Natural killer cell (primary cell): Measurements from ENCODE around the gene BCL7A. TPM values are rescaled to one million over a fixed set of nuclear protein-coding genes. Genes with fewer than 3 reads are reported as not detected.

ENCODE experiments used
- ATAC-seq, 3 donors: fragments of 150-1000 bp in 2 of 3; fragments of 200-7000 bp in 1 of 3; cut with Tn5 transposase; 1 replicate in 1 of 3; 2 replicates in 2 of 3; pipeline ENCODE4 v1.10.0; 2021; ENCODE audit warnings: mild to moderate bottlenecking in 2 of 3, moderate library complexity in 2 of 3
- DNase-seq, 2 donors: peaks; one replicate each; pipeline versions ENCODE4 v3.0.0 to v3.0.0-alpha.2; 2013 to 2021; ENCODE audit warnings: mixed read lengths in 1 of 2
- H3K27ac ChIP-seq: one replicate; pipeline ENCODE4 v1.5.1; 2013; ENCODE audit warnings: mild to moderate bottlenecking, low read length
- H3K27me3 ChIP-seq: one replicate; pipeline ENCODE4 v1.6.1; 2013; ENCODE audit warnings: low read length; ENCODE audit not compliant: control insufficient read depth, insufficient read depth
- H3K36me3 ChIP-seq: one replicate; pipeline ENCODE4 v1.6.1; 2013; ENCODE audit warnings: low read length; ENCODE audit not compliant: control insufficient read depth, insufficient read depth
- H3K4me1 ChIP-seq: one replicate; pipeline ENCODE4 v1.6.1; 2013; ENCODE audit warnings: low read length; ENCODE audit not compliant: control insufficient read depth, insufficient read depth
- H3K4me3 ChIP-seq: one replicate; pipeline ENCODE4 v1.5.1; 2013; ENCODE audit warnings: low read length
- H3K9me3 ChIP-seq: one replicate; pipeline ENCODE4 v1.6.1; 2013; ENCODE audit warnings: low read length; ENCODE audit not compliant: control insufficient read depth, insufficient read depth
- H3K27ac Mint-ChIP-seq, 2 donors: one replicate each; pipeline ENCODE4 v1.8.0; 2022; ENCODE audit warnings: mild to moderate bottlenecking in 2 of 2, mixed read lengths in 2 of 2, moderate library complexity in 1 of 2
- H3K27me3 Mint-ChIP-seq, 2 donors: one replicate each; pipeline ENCODE4 v1.8.0; 2022; ENCODE audit warnings: low read depth in 2 of 2, mixed read lengths in 2 of 2
- H3K36me3 Mint-ChIP-seq: one replicate; pipeline ENCODE4 v1.8.0; 2022; ENCODE audit warnings: mixed read lengths
- H3K4me1 Mint-ChIP-seq, 2 donors: one replicate each; pipeline ENCODE4 v1.8.0; 2022; ENCODE audit warnings: mixed read lengths in 2 of 2
- H3K4me3 Mint-ChIP-seq: one replicate; pipeline ENCODE4 v1.8.0; 2022; ENCODE audit warnings: mild to moderate bottlenecking, moderate library complexity, mixed read lengths
- H3K9me3 Mint-ChIP-seq, 2 donors: one replicate each; pipeline ENCODE4 v1.8.0; 2022; ENCODE audit warnings: mixed read lengths in 2 of 2
- WGBS: methylation state at CpG from one replicate; pipeline ENCODE4 v1.1.7; 2013; ENCODE audit warnings: missing lambda C conversion rate; ENCODE audit not compliant: insufficient coverage; 5-methylcytosine and 5-hydroxymethylcytosine counted together
- intact Hi-C: fragments of 100-400 bp; cut with micrococcal nuclease; formaldehyde crosslinking; loops from one replicate; pipeline ENCODE4 v1.14.2; 2022
- total RNA-seq, 4 donors: library from RNA; stranded (reverse); fragments of 120-200 nt in 1 of 4; gene quantifications; one replicate each; pipeline versions ENCODE4 v1.2.3 to v1.2.4, GENCODE V29; 2013 to 2022
- TF ChIP-seq, protein P1 (sequence below): fragments of 200-600 bp; IDR thresholded peaks from one replicate; pipeline ENCODE4 v1.8.0; 2022; ENCODE audit warnings: antibody characterized with exemption

Gene BCL7A
- total RNA-seq, 3 donors from 2014 or later (not counting 1 experiment from before 2014, with no cell fraction given), result 0.85 to 1.1 (median 0.96) TPM

GRCh38 chr12:122094735-122095631 is 73.3 kb downstream of the BCL7A start:
- intact Hi-C loops, result no loop called here
- Histone ChIP-seq H3K4me1 (peaks cover 57% of the 10 kb centered on the region), H3K36me3 (no peaks in the 10 kb centered on the region), H3K9me3 (no peaks in the 10 kb centered on the region), H3K27ac (no peak overlapping the region), H3K27me3 (no peaks in the 10 kb centered on the region), H3K4me3 (no peak overlapping the region)
- Mint-ChIP-seq H3K9me3 (no peaks in the 10 kb centered on the region), H3K4me1 (peaks cover 32 to 42% of the 10 kb centered on the region in 2 donors), H3K27me3 (no peaks in the 10 kb centered on the region), H3K36me3 (no peaks in the 10 kb centered on the region), H3K4me3 (no peak overlapping the region), H3K27ac (no peak overlapping the region)
- DNase-seq (peak in 1 of 2 donors; percentile 43), ATAC-seq (peak; percentile 23 to 28 (median 24))
- 78% methylated on average over 10 of the region's 10 CpGs for WGBS
- TF ChIP-seq, protein P1, sequence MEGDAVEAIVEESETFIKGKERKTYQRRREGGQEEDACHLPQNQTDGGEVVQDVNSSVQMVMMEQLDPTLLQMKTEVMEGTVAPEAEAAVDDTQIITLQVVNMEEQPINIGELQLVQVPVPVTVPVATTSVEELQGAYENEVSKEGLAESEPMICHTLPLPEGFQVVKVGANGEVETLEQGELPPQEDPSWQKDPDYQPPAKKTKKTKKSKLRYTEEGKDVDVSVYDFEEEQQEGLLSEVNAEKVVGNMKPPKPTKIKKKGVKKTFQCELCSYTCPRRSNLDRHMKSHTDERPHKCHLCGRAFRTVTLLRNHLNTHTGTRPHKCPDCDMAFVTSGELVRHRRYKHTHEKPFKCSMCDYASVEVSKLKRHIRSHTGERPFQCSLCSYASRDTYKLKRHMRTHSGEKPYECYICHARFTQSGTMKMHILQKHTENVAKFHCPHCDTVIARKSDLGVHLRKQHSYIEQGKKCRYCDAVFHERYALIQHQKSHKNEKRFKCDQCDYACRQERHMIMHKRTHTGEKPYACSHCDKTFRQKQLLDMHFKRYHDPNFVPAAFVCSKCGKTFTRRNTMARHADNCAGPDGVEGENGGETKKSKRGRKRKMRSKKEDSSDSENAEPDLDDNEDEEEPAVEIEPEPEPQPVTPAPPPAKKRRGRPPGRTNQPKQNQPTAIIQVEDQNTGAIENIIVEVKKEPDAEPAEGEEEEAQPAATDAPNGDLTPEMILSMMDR, result no peak

DNA sequence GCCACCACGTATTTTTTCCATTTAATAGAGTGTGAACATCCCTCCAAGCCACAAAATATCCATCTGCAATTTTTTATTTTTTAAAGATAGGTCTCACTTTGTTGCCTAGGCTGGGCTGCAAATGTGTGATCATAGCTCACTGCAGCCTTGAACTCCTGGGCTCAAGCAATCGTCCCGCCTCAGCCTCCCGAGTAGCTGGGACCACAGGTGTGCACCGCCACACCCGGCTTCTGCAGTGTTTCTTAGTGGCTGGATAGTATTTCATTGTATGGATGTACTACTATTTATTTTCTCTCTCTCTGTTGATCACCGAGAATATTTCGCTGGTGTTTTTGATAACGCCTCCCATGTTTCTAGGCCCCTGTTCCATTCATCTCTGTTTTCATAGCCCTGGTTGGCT is 74.3 kb downstream of the BCL7A start:
- H3K9me3 Mint-ChIP-seq, result no peaks in the 10 kb centered on the region
- peaks cover 42 to 45% of the 10 kb centered on the region in 2 donors for H3K4me1 Mint-ChIP-seq
- no peak overlapping the region for H3K4me3 Mint-ChIP-seq
- TF ChIP-seq, protein P1, result no peak
- 85% methylated on average over 9 of the region's 9 CpGs for WGBS
- Histone ChIP-seq H3K9me3 (no peaks in the 10 kb centered on the region), H3K4me3 (no peak overlapping the region), H3K27me3 (no peaks in the 10 kb centered on the region), H3K36me3 (no peaks in the 10 kb centered on the region), H3K27ac (no peak overlapping the region), H3K4me1 (peaks cover 57% of the 10 kb centered on the region)
- no peaks in the 10 kb centered on the region for H3K36me3 Mint-ChIP-seq
- ATAC-seq (no peak), DNase-seq (no peak)
- intact Hi-C loops, result no loop called here
- no peaks in the 10 kb centered on the region for H3K27me3 Mint-ChIP-seq
- peak overlapping the region; percentile 8 to 36 for H3K27ac Mint-ChIP-seq

- intact Hi-C loops, result no loop called here
- peaks cover 57% of the 10 kb centered on the region for H3K4me1 ChIP-seq
- H3K9me3 Mint-ChIP-seq, result no peaks in the 10 kb centered on the region
- no peaks in the 10 kb centered on the region for H3K27me3 ChIP-seq
- TF ChIP-seq, protein P1, result no peak
- no peak overlapping the region for H3K27ac ChIP-seq
- peak overlapping the region; percentile 8 to 36 for H3K27ac Mint-ChIP-seq
- peaks cover 45 to 49% of the 10 kb centered on the region in 2 donors for H3K4me1 Mint-ChIP-seq
- H3K4me3 Mint-ChIP-seq, result no peak overlapping the region
- H3K9me3 ChIP-seq, result no peaks in the 10 kb centered on the region
- DNase-seq, result no peak
- no peak overlapping the region for H3K4me3 ChIP-seq
- H3K36me3 ChIP-seq, result no peaks in the 10 kb centered on the region
- H3K27me3 Mint-ChIP-seq, result no peaks in the 10 kb centered on the region
- H3K36me3 Mint-ChIP-seq, result no peaks in the 10 kb centered on the region
- ATAC-seq, result no peak
- WGBS, result 86% methylated on average over 20 of the region's 20 CpGs
Measured at GRCh38 chr12:122096591-122097149, 75.0 kb downstream of the BCL7A start.
